Activated CD4-positive, alpha-beta T cell treated with anti-CD3 and anti-CD28 coated beads, Interleukin-10, Interleukin-2, amounts not matched to agents 100 ng/mL and 50 ng/mL, durations not matched to agents 16 hours and 8 hours (primary cell): ENCODE data around the gene IDUA.

Experiments
- DNase-seq: peaks from one replicate; pipeline ENCODE4 v3.0.0-alpha.2; 2020

Gene IDUA

GRCh38 chr4:1017706-1018105, 30.9 kb downstream of the IDUA start:
- no peak for DNase-seq

DNA sequence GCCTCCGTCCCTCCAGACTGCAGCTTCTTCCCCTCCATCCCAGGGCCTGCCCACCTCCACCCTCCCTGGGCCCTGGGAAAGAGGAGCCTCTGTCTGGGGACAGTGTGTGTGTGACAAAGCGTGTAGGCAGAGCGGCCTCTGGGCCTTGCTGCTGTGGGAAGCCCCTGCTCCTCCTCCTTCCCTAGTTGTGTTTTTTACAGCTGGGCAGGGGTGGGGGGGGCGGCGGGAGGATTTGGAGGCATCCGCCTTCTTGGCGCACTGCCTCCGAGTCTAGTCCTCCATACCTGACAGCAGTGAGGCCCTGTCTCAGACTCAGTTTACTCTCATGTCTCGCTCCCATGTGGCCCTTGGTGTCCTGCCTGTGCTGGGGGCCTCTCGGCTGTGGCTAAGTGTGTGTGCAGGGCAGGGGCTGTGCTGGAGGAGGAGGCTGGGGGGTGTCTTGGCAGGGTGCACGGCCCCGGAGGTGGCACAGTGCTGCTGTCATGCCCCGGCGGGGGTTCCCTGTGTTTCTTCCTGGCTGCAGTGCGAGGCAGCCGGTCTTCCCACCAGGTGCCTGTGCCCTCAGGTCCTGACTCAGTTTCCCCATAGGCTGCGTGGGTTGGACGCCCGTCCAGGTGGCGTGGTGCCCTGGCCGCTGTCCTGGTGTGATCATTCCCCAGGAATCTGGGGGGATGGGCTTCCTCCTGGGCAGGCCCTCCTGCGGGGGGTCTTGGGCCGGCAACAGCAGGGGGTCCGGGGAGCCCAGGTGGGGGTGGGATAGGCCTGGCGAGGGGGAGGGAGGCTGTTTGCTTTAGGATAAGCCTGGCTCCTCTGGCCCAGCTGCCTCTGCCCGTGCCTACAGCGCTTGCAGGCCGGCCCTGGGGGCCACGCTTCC, 31.5 kb downstream of the IDUA start:
- no peak for DNase-seq

GRCh38 chr4:1019320-1019719, 32.5 kb downstream of the IDUA start:
- DNase-seq: no peak

- no peak for DNase-seq
Measured at GRCh38 chr4:1019729-1020470, 33.1 kb downstream of the IDUA start.

DNA sequence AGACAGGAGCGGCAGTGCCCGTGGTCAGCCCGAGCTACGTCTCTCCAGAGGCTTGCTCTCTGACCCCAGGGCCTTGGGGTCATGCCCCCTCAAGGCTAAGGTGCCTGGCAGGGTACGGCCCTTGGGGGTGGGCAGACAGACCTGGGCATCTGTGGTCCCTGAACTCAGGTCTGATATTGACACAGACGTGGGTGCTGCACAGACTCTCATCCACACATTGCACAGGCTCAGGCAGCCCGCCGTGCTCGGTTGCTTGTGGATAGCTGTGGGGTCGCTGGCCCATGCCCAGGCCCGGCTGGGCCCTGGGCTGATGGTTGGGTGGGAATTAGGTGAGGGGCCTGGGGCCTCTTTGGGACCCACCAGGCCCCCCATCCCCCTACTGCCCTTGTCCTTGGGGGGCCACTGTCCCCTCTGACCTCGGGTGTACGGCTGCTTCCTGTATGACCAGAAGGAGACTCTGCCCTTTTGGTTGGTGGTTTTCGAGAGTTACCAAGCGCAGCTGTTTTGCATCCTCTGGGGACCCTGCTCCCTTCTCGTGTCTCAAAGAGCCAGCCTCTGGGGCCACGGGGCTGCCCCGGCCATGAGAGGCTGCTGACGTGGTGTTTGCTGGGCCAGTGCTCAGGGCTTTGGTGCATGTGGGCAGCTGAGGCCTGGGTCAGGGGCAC, 34.7 kb downstream of the IDUA start:
- no peak for DNase-seq

- DNase-seq: no peak
Measured at GRCh38 chr4:1022051-1022738, 35.4 kb downstream of the IDUA start.

GRCh38 chr4:1022739-1023066, 35.9 kb downstream of the IDUA start:
- DNase-seq: no peak

DNA sequence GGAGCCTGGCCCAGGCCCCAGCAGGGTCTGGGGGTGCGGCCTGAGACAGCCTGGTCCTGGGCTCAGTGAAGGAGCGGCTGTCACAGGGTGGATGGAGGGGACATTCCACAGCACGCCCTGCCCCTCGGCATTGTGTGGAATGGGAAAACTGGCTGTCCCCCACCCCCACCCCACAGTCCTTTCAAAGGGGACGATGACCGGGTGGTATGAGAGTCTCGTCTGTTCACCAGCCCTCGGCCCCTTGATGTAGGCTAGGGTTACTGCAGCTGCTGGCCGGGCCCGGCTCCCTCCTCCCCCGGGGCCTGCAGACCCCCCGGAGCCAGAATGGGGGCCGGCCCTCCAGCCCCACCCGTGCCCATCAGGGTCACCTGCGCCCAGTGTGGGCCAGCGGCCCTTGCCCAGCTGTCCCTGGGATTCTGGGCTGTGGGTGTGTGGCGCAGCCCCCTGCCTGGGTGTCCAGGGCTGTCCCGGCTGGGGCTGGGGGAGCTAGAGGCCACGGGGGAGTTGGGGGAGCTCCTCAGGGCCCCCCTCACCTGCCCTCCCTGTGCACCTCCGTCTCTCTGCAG, 36.3 kb downstream of the IDUA start:
- no peak for DNase-seq

- no peak for DNase-seq
Measured at GRCh38 chr4:1023895-1024740, 37.3 kb downstream of the IDUA start.

- DNase-seq: no peak
Measured at GRCh38 chr4:1024882-1025545, 38.2 kb downstream of the IDUA start.

DNA sequence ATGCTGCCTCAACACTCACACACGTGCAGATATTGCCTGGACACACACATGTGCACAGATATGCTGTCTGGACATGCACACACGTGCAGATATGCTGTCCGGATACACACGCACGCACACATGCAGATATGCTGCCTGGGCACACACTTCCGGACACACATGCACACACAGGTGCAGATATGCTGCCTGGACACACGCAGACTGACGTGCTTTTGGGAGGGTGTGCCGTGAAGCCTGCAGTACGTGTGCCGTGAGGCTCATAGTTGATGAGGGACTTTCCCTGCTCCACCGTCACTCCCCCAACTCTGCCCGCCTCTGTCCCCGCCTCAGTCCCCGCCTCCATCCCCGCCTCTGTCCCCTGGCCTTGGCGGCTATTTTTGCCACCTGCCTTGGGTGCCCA, 39.3 kb downstream of the IDUA start:
- peak; percentile 52 for DNase-seq

- no peak for DNase-seq
Measured at GRCh38 chr4:1027219-1027914, 40.5 kb downstream of the IDUA start.

DNA sequence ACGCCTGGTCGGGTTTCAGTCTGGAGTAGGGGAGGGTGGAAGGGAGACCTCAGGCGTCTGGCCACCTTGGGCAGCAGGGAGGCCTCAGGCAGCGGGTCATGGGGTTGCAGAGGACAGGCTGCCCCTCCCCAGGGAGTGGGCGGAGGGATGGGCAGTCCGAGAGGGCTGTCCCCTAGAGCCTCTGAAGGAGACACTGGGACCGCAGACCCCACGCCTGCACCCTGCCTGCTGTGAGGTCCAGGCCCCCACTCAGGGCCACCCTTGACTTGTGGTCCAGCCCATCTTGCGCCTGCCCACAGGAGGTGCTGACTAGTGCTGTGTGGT, 41.0 kb downstream of the IDUA start:
- no peak for DNase-seq

DNA sequence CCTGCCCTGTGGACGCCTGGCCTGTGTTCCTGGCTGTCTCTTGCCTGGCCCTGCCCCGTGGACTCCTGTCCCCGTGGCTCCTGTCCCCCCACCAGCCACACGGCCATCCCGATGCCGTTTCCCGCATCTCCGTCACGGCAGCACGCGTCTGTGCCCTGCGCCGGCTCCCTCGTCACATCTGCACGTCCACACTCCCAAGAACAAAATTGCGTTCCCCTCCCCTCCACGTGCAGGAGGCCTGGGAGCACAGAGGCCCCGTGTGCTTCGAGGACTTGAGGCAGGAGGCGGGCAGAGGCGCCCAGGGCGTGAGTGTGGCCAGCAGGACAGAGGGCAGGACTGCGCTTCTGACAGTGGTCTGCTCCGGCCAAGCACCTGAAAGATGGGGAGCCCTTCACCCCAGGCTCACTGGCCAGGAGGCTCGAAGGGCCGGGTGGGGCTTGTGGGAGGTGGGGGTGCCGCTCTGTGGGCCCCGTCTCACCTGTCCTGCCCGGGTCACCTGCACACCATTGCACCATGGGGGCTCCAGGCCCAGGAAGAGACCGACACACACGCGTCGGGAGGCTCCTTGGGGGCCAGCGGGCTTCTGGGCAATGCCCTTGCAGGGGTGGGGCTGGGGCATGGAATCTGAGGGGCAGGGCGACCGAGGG, 41.9 kb downstream of the IDUA start:
- no peak for DNase-seq

DNA sequence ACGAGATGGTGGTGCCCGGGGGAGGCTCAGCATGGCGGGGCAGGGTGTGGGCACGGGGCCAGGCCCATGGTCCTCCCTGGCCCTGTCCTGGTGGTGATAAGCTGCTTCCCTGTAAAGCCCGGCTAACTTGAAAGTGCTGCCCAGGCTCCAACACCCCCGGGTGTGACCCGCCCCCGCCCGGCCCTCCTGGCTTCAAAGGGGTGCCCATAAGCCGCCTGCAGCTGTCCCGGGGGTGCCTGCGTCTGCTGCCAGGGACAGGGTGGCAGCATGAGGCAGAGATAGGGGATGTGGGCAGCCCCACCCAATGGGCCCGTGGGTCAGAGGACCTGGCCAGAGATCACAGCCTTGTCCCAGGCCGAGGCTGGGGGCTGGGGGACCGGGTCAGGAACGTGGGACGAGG, 42.7 kb downstream of the IDUA start:
- no peak for DNase-seq

DNA sequence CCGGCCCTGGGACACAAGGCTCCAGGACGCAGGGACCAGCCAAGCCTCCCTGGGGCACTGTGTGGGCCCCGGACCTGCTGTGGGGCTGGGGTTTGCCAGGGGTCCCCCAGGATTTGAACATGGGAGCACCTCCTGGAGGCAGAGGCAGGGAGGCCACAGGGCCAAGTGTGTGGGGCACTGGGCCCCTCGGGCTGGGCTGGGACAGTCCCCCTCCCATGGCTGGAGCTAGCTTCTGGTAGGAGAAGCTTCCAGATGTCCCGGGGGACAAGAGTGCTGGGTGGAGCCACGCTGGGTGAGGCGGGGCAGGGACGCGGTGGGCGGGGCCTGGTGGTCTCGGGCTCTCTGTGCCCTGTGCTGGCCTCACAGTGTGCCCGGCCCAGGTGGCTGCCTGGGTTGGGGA, 43.2 kb downstream of the IDUA start:
- no peak for DNase-seq

DNA sequence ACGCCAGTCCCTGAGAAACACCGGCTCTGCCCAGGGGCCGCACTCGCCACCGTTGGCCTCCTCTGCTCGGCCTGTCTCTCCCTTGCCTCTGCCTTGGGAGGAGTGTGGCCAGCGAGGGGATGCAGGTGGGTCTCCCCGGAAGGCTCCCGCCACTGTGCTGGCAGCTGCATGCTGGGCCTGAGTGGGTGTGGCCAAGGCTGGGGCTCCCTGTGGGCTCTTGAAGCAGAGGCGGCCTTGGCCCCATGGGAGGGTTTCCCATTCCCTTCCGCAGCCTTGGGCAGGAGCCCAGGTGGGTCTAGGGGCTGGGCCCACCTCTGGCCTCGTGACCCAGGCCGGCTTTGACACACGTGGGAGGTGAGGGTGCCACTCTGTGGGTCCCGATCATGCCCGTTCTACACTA, 43.7 kb downstream of the IDUA start:
- no peak for DNase-seq

- no peak for DNase-seq
Measured at GRCh38 chr4:1031346-1031745, 44.5 kb downstream of the IDUA start.

DNA sequence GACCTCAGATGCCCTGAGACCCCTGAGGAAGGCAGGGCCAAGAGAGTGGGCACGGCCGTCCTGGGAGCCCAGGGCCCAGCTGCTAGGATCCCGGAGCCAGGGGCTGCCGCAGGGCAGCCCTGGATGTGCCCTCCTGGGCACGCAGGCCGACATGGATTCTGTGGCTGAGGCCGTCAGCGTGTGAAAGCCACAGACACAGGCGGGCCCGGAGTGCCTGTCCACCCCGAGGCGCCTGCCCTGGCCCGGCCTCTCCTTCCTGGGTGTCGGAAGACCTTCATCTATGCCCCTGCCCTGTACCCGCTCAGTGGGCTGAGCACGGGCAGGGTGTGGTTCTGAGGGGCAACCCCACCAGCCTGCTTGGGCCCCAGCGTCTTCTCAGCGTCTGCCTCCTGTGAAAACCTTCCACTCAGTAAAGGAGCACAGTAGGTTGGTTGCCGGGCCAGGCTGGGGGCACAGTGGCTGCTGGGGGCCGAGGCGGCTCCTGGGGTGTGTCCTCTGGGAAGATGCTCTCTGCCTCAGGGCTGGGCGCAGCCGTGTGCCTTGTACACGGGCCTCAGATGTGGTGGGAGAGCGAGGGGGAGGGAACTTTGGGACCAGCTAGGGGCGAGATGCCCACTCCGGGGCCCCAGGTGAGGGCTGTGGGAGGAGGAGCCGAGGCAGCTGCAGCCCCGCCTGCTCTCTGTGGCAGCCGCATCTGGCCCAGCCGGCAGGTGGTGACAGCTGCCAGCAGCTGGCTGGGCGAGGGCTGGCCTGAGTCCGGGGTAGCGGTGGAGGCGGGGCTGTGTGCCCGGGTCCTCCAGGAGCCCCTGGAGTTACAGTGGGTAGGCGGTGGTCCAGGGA, 45.3 kb downstream of the IDUA start:
- peak; percentile 12 for DNase-seq
